B cell (primary cell): ENCODE results near the gene RASGRP3. TPM values are rescaled to one million over a fixed set of nuclear protein-coding genes. Genes with fewer than 3 reads are reported as not detected.

Experiments
- ATAC-seq: fragments of 200-7000 bp; cut with Tn5 transposase; one replicate; pipeline ENCODE4 v1.10.0; 2021; ENCODE audit warnings: low read depth, mild to moderate bottlenecking, moderate number of reproducible peaks, moderate library complexity
- CTCF ChIA-PET: fragments of 350-600 bp; sonication (Branson Sonifier 250); formaldehyde crosslinking; loops from one replicate; lab custom pipeline; 2021; ENCODE audit warnings: antibody characterized with exemption, inconsistent platforms; lab: Charles Lee
- POLR2A ChIA-PET: fragments of 350-600 bp; sonication (Branson Sonifier 250); formaldehyde crosslinking; loops from one replicate; lab custom pipeline; 2021; ENCODE audit warnings: antibody characterized with exemption; lab: Charles Lee
- DNase-seq: peaks from one replicate; pipeline ENCODE4 v3.0.0; 2013
- H2AFZ ChIP-seq: 2 replicates; pipeline ENCODE4 v1.6.1; 2012; ENCODE audit warnings: mild to moderate bottlenecking, low read depth, low read length; ENCODE audit not compliant: insufficient read depth, poor library complexity, severe bottlenecking
- H3K27ac ChIP-seq, 2 donors: 1 replicate in 1 of 2; 2 replicates in 1 of 2; pipeline ENCODE4 v1.5.1; 2012 to 2013; ENCODE audit warnings: low read length in 2 of 2, mild to moderate bottlenecking in 2 of 2, moderate library complexity in 1 of 2
- H3K27me3 ChIP-seq, 4 experiments: fragments of 200-600 bp in 1 of 4; sonication (generic) in 1 of 4; replicated peaks in 1 of 4; 1 replicate in 2 of 4; 2 replicates in 2 of 4; pipeline versions ENCODE4 v1.6.1 to v1.7.0; 2013 to 2016; ENCODE audit warnings: low read length in 3 of 4, mild to moderate bottlenecking in 2 of 4, mixed read lengths in 1 of 4, moderate library complexity in 1 of 4; ENCODE audit not compliant: insufficient read depth in 4 of 4, control insufficient read depth in 3 of 4; ENCODE audit errors: control extremely low read depth in 1 of 4
- H3K36me3 ChIP-seq, 2 experiments: replicated peaks in 1 of 2; 1 replicate in 1 of 2; 2 replicates in 1 of 2; pipeline versions ENCODE4 v1.6.1 to v1.7.1; 2013; ENCODE audit warnings: low read length in 1 of 2; ENCODE audit not compliant: insufficient read depth in 2 of 2, control insufficient read depth in 1 of 2; ENCODE audit errors: control extremely low read depth in 1 of 2, extremely low read depth in 1 of 2
- H3K4me1 ChIP-seq, 2 donors: fragments of 200-600 bp in 1 of 2; sonication (generic) in 1 of 2; 1 replicate in 1 of 2; 2 replicates in 1 of 2; pipeline versions ENCODE4 v1.5.1 to v1.6.1; 2013 to 2017; ENCODE audit warnings: low read length in 2 of 2; ENCODE audit not compliant: control insufficient read depth in 2 of 2, insufficient read depth in 2 of 2
- H3K4me2 ChIP-seq: replicated peaks from 2 replicates; pipeline ENCODE3; 2012; ENCODE audit warnings: mild to moderate bottlenecking, low read depth, low read length; ENCODE audit not compliant: poor library complexity, severe bottlenecking
- H3K4me3 ChIP-seq, 5 experiments: fragments of 200-600 bp in 1 of 5; sonication (generic) in 1 of 5; 1 replicate in 3 of 5; 2 replicates in 2 of 5; pipeline versions ENCODE4 v1.5.1 to v1.7.0; 2011 to 2016; ENCODE audit warnings: low read length in 4 of 5, mild to moderate bottlenecking in 4 of 5, low read depth in 2 of 5, control low read depth in 1 of 5, moderate library complexity in 1 of 5; ENCODE audit not compliant: insufficient read depth in 1 of 5; ENCODE audit errors: control extremely low read depth in 1 of 5, extremely low read depth in 1 of 5
- H3K79me2 ChIP-seq: fragments of 200-600 bp; sonication (generic); one replicate; pipeline ENCODE4 v1.6.0; 2016; ENCODE audit warnings: low read length; ENCODE audit not compliant: control insufficient read depth, insufficient read depth
- H3K9ac ChIP-seq: fragments of 200-600 bp; sonication (generic); 2 replicates; pipeline ENCODE4 v1.6.1; 2017; ENCODE audit warnings: mild to moderate bottlenecking, low read length, moderate library complexity
- H3K9me3 ChIP-seq, 3 donors: one replicate each; pipeline versions ENCODE4 v1.6.1 to v1.7.1; 2013; ENCODE audit warnings: low read length in 2 of 3; ENCODE audit not compliant: control insufficient read depth in 2 of 3, insufficient read depth in 1 of 3; ENCODE audit errors: control extremely low read depth in 1 of 3
- H4K20me1 ChIP-seq: 2 replicates; pipeline ENCODE4 v1.6.0; 2012; ENCODE audit warnings: mild to moderate bottlenecking, low read length; ENCODE audit not compliant: insufficient read depth, control insufficient read depth, poor library complexity, severe bottlenecking
- H3K27ac Mint-ChIP-seq: one replicate; pipeline ENCODE4 v1.8.0; 2021; ENCODE audit warnings: mixed read lengths
- H3K27me3 Mint-ChIP-seq: one replicate; pipeline ENCODE4 v1.8.0; 2021; ENCODE audit warnings: mixed read lengths
- H3K4me1 Mint-ChIP-seq: one replicate; pipeline ENCODE4 v1.8.0; 2021; ENCODE audit warnings: mixed read lengths
- H3K4me3 Mint-ChIP-seq: one replicate; pipeline ENCODE4 v1.8.0; 2021; ENCODE audit warnings: mixed read lengths
- H3K9me3 Mint-ChIP-seq: one replicate; pipeline ENCODE4 v1.8.0; 2022; ENCODE audit warnings: mixed read lengths; ENCODE audit not compliant: insufficient read depth
- EZH2 ChIP-seq: IDR thresholded peaks from 2 replicates; pipeline ENCODE4 v1.6.1; 2012; ENCODE audit warnings: borderline replicate concordance, low read depth, mild to moderate bottlenecking, moderate library complexity, low read length; ENCODE audit not compliant: insufficient read depth, poor library complexity, severe bottlenecking
- WGBS: methylation state at CpG from one replicate; pipeline ENCODE4 v1.1.5; 2013; ENCODE audit warnings: missing lambda C conversion rate; ENCODE audit not compliant: insufficient coverage; 5-methylcytosine and 5-hydroxymethylcytosine counted together
- intact Hi-C: fragments of 100-400 bp; cut with micrococcal nuclease; formaldehyde crosslinking; loops from one replicate; pipeline ENCODE4 v1.10.0; 2022
- polyA plus RNA-seq: library from polyadenylated mRNA; depleted of rRNA; stranded (reverse); fragments of >200 nt; gene quantifications from 2 replicates; pipeline ENCODE4 v1.2.3, GENCODE V29; 2012
- total RNA-seq, 2 donors: library from RNA; stranded (reverse); fragments of 120-200 nt in 1 of 2; gene quantifications; 1 replicate in 1 of 2; 2 replicates in 1 of 2; pipeline versions ENCODE4 v1.2.3 to v1.2.4, GENCODE V29; 2013 to 2022
- TF ChIP-seq, protein P1 (sequence below): fragments of 200-600 bp; IDR thresholded peaks from one replicate; pipeline ENCODE4 v1.8.0; 2022; ENCODE audit warnings: antibody characterized with exemption, mild to moderate bottlenecking

The RASGRP3 gene
- total and polyA plus RNA-seq, 2 donors (not counting 1 experiment from before 2014, with no cell fraction given), result 67.5 to 107 TPM

DNA sequence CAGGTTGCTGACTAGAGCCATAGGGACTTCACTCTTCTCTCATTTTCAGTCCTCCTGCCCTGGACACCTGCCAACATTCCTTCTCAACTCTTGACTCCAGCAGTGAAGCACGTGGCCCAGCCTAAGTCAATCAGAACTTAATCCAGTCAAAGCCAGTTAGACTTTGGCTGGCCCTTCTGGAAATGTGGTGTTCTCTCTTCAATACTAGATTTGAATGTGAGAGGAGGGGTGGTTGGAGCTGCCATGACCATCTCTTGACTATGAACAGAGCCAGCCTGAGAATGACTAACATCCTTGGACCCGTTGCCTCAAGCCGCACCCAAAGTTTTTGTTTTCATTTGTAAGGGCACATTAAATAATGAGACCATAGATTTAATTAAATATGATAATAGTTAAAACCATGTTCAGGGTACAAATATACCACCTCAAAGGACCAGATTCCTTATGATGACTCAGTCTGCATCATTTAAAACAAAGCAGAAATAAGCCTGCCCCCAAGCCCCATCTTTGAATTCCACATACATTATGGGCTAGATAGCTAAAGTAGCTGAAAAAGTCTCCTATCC is 49.7 kb upstream of the RASGRP3 start:
- DNase-seq (no peak), ATAC-seq (no peak)
- POLR2A ChIA-PET, result no interaction called here
- Histone ChIP-seq H2AFZ (no peak overlapping the region), H3K4me1 (no peaks in the 10 kb centered on the region), H3K4me2 (no peak overlapping the region), H3K9ac (no peak overlapping the region), H3K9me3 (no peaks in the 10 kb centered on the region), H3K27ac (no peak overlapping the region), H3K36me3 (no peaks in the 10 kb centered on the region), H4K20me1 (no peaks in the 10 kb centered on the region), H3K4me3 (no peak overlapping the region), H3K79me2 (no peaks in the 10 kb centered on the region), H3K27me3 (no peaks in the 10 kb centered on the region)
- no peak for TF ChIP-seq EZH2
- TF ChIP-seq, protein P1, sequence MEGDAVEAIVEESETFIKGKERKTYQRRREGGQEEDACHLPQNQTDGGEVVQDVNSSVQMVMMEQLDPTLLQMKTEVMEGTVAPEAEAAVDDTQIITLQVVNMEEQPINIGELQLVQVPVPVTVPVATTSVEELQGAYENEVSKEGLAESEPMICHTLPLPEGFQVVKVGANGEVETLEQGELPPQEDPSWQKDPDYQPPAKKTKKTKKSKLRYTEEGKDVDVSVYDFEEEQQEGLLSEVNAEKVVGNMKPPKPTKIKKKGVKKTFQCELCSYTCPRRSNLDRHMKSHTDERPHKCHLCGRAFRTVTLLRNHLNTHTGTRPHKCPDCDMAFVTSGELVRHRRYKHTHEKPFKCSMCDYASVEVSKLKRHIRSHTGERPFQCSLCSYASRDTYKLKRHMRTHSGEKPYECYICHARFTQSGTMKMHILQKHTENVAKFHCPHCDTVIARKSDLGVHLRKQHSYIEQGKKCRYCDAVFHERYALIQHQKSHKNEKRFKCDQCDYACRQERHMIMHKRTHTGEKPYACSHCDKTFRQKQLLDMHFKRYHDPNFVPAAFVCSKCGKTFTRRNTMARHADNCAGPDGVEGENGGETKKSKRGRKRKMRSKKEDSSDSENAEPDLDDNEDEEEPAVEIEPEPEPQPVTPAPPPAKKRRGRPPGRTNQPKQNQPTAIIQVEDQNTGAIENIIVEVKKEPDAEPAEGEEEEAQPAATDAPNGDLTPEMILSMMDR, result no peak
- WGBS, result no CpG with 5 or more reads among the region's 3 CpGs
- H3K4me1 Mint-ChIP-seq, result no peaks in the 10 kb centered on the region
- H3K27me3 Mint-ChIP-seq, result no peaks in the 10 kb centered on the region
- intact Hi-C loops, result no loop called here
- H3K9me3 Mint-ChIP-seq, result no peaks in the 10 kb centered on the region
- no peak overlapping the region for H3K4me3 Mint-ChIP-seq
- no peak overlapping the region for H3K27ac Mint-ChIP-seq
- CTCF ChIA-PET, result no interaction called here

DNA sequence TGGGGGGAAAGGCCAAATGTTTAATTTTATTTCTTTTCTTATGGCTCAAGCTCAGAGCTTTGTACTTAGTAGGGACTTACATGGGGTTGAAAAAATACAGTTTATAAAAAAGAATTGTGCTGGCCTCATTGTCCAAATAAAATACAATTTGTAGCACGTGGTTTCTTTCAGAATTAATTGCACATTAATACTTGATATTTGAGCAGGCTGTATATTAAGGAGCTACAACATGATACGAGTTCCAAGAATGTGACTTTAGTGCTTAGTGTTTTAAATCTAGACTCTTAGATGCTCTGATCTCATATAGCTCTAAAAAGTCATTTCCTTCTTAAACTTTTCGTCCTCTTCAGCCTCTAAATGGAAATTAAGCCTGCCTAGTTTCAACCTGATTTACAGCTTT is 46.4 kb upstream of the RASGRP3 start:
- Histone ChIP-seq H3K27ac (no peak overlapping the region), H2AFZ (no peak overlapping the region), H3K4me1 (no peaks in the 10 kb centered on the region), H4K20me1 (no peaks in the 10 kb centered on the region), H3K9ac (no peak overlapping the region), H3K4me3 (no peak overlapping the region), H3K9me3 (no peaks in the 10 kb centered on the region), H3K79me2 (no peaks in the 10 kb centered on the region), H3K36me3 (no peaks in the 10 kb centered on the region), H3K4me2 (no peak overlapping the region), H3K27me3 (no peaks in the 10 kb centered on the region)
- ATAC-seq (no peak), DNase-seq (no peak)
- peaks cover 5% of the 10 kb centered on the region for H3K27me3 Mint-ChIP-seq
- no peaks in the 10 kb centered on the region for H3K4me1 Mint-ChIP-seq
- no CpG with 5 or more reads among the region's 3 CpGs for WGBS
- H3K4me3 Mint-ChIP-seq, result no peak overlapping the region
- H3K9me3 Mint-ChIP-seq, result no peaks in the 10 kb centered on the region
- intact Hi-C loops, result no loop called here
- H3K27ac Mint-ChIP-seq, result no peak overlapping the region
- ChIA-PET CTCF (no interaction called here), POLR2A (no interaction called here)
- no peak for TF ChIP-seq EZH2
- TF ChIP-seq, protein P1, result no peak
